Liver (tissue), 2 donors: ENCODE results near the gene PIGN.

ENCODE experiments used
- TF ChIP-seq, protein P1 (sequence below): fragments of 150-350 bp; IDR thresholded peaks from 2 replicates; pipeline ENCODE4 v1.5.1; 2017; ENCODE audit warnings: improper control_type of control experiment, low read depth, low read length; ENCODE audit not compliant: missing input control
- TF ChIP-seq, protein P2 (sequence below): IDR thresholded peaks from 2 replicates; pipeline ENCODE4 v1.6.1; 2016; ENCODE audit warnings: antibody characterized with exemption
- donor health status: healthy.

DNA sequence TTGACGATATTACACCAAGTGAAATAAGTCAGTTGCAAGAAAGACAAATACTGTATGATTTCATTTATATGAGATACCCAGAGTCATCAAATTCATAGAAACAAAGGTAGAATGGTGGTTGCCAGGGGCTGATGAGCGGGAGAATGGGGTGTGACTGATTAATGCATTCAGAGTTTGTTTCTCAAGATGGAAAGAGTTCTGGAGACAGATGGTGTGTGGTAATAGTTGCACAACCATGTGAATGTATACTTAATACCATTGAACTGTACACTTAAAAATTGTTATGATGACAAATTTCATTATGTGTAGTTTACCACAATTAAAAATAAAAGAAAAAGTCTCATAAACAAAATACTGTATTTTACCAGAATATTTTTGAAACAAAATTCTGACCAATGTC lies 117.3 kb downstream of the PIGN start:
- TF ChIP-seq, protein P1, sequence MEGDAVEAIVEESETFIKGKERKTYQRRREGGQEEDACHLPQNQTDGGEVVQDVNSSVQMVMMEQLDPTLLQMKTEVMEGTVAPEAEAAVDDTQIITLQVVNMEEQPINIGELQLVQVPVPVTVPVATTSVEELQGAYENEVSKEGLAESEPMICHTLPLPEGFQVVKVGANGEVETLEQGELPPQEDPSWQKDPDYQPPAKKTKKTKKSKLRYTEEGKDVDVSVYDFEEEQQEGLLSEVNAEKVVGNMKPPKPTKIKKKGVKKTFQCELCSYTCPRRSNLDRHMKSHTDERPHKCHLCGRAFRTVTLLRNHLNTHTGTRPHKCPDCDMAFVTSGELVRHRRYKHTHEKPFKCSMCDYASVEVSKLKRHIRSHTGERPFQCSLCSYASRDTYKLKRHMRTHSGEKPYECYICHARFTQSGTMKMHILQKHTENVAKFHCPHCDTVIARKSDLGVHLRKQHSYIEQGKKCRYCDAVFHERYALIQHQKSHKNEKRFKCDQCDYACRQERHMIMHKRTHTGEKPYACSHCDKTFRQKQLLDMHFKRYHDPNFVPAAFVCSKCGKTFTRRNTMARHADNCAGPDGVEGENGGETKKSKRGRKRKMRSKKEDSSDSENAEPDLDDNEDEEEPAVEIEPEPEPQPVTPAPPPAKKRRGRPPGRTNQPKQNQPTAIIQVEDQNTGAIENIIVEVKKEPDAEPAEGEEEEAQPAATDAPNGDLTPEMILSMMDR, result no peak
- TF ChIP-seq, protein P2, sequence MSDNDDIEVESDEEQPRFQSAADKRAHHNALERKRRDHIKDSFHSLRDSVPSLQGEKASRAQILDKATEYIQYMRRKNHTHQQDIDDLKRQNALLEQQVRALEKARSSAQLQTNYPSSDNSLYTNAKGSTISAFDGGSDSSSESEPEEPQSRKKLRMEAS, result no peak
